Measurements from ENCODE around the gene TRPV2.

GRCh38 chr17:16428098-16428882 is 12.9 kb downstream of the TRPV2 start:
- TF ChIP-seq POLR2A (IDR thresholded peaks at IDR 0.05; ENCODE audit: low read length) (no peak), GATA1 (IDR thresholded peaks at IDR 0.05; ENCODE audit: low read depth, low read length) (no peak)
